Right renal cortex interstitium (tissue), 3 donors: ENCODE results near the gene NAB1. TPM values are rescaled to one million over a fixed set of nuclear protein-coding genes. Genes with fewer than 3 reads are reported as not detected.
A peak's percentile ranks its signal among the peaks of the same experiment; 100 is the strongest.

Experiments used
- DNase-seq, 3 donors: peaks; one replicate each; pipeline ENCODE4 v3.0.0-alpha.2; 2013; ENCODE audit warnings: low read depth in 3 of 3, low spot score in 2 of 3
- polyA plus RNA-seq, 3 donors: library from polyadenylated mRNA; unstranded; fragments of 120-200 nt; gene quantifications; one replicate each; pipeline ENCODE4 v1.2.1, GENCODE V29; 2013; ENCODE audit not compliant: insufficient read length in 3 of 3

NAB1 gene
- polyA plus RNA-seq, 3 donors: 64.3 to 69.1 (median 68.0) TPM

GRCh38 chr2:190636361-190636760 lies 12.5 kb upstream of the NAB1 start:
- no peak for DNase-seq

DNA sequence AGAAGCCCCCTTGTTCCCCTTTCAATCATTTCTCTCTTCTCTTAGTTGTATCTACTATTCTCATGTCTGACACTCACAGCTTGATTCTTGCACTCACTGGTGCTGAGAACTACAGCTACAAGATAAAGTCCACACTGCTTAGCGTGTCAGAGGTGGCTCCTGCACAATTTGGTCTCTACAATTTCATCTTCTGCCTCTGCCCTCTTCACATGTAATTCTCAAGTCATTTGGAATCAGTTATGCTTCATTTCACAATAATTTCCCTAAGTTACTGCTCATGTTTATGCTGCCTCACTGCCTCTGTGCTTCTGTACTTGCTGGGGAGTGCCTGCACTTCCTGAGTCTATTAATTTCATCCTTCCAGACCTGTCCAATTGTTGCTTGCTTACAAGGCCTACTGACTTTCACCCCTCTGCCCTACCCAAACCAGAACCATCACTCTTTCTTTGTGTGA lies 11.6 kb upstream of the NAB1 start:
- DNase-seq: no peak

DNA sequence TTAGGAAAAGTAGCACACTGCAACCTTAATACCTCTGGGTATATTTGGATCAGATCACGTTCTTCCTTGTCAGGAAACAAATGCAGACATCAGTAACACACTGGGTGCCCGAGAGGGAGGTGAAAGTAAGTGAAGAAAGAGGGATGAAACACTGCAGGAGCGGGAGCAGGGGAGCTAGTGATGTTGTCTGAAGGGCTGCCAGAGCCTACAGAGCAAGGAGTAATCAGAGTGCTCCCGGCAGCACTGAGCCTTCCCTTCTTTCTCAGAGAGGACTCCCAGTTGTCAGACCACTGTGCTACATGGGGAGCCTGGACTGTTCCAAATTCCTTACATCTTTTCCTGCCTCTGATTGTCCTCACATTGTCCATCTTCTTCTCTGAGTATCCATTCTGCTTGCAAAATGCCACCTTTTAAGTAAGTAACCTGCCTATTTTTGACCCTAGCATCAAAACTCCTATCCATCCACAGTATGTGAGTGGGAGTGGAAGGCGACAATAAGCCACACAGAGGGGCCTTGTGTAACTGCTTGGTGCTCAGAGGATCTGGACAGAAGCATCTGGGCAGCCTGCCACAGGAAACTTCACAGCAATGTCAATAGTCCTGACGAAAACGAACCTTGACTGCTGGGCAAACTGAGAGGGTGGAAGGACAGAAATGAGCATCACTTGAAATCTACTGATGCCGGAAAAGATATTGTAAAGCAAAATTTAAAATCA lies 10.8 kb upstream of the NAB1 start:
- no peak for DNase-seq

- no peak for DNase-seq
Observed at GRCh38 chr2:190640117-190640516, 8.8 kb upstream of the NAB1 start.

DNA sequence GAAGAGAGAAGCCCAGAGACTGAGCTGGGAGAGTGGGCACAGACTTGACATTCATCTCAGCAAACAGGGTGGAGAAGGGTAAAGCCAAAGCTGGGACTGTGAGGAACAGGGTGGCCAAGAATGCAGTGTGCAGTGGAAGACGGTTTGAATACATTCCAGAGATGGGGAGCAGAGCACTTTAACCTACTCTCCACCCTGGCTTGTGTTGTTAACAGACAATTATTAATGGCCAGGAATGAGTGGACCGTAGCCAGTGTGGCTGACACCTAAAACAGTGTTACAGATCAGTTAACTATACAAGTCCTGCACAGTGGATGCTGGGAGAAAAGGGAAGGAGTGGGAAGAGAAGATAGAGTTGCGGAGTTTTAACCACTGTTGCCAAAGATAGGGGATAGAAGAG lies 7.4 kb upstream of the NAB1 start:
- no peak for DNase-seq

DNA sequence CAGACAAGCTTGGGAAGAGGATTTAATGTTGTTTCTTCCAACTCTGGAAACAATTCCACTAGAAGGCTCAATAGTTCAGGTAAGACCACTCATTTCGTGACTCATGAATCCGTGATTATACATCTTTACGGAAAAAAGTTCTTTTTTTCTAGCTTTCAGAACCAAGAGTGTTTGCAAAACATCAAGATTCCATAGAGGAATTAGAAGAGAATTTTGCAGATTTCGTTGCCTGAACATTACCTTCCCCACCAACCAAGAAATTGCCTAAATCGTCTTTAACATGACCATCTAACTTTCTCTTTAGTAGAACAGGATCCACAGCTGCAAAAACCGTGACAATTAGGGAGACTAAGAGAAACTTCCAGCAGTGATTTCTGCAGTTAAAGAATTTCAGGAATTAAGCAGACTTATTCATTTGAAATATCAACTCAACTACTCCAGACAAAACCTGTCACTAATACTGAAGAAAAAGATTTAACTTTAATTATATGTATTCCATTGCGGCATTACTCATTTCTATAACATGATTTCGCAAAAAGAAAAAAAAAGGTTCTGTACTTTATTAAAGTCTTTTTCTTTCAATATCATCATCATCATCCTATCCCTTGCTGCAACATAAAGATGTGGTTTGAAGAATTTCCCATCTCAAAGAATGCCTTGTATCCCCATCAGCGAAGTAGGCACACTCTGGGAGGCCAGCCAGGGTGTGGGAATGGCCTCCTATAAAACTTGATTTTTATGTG lies 1.9 kb upstream of the NAB1 start:
- no peak for DNase-seq

DNA sequence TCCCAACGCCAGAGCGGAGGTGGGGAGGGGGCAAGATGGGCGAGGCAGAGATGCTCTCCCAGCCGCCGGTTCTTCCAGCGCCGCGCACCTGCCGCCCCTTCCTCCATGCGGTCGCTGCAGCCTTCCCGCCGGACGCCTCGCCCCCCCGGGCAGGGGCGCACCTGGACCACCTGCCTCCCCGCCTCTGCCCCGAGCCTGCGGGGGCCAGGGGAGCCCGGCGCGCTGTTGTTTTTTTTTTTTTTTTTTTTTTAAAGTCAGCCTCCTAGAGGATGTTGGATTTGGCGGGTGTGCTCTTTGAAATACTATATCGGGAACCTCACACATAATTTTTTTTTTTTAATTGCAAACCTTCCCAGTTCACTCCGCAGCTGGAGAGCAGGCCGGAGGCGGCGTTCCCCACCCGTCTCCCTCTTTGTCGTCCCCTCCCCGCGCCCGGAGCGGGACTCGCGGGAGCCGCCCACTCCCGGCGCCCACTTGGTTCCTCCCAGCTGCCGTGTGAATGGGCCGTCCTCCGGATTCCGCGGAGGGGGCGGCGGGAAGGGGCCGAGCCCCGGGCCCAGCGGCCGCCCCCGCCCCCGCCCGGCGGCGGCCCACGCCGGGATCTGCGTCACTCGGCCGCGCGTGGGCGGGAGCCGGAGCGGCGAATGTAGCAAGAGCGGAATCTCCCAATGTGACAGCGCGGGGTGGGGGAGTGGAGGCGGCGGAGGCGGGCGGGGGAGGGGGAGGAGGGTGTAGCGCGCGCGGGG lies 421 bp upstream of the NAB1 start:
- peak in 2 of 3 donors; percentile 63 to 72 for DNase-seq

GRCh38 chr2:190649798-190650390 lies 1.0 kb downstream of the NAB1 start:
- peak in 1 of 3 donors; percentile 35 for DNase-seq

DNA sequence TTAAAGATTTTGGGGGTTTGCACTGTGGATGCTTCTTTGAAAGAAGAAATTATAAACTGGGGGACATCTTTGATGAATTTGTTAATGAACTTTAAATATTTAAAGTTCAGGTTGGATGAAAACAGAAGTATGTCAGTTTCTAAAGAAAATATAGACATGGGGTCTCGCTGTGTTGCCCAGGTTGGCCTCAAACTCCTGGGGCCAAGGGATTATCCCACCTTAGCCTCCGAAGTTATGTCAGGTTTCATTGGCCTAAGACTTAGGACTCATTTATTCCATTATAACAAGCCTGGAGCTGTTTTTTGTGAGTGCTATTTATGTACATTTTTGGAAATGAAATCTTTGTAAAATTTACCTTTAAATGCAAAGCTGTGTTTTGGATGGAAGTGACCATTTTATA lies 2.5 kb downstream of the NAB1 start:
- no peak for DNase-seq

- DNase-seq: no peak
Observed at GRCh38 chr2:190653231-190653630, 4.3 kb downstream of the NAB1 start.

DNA sequence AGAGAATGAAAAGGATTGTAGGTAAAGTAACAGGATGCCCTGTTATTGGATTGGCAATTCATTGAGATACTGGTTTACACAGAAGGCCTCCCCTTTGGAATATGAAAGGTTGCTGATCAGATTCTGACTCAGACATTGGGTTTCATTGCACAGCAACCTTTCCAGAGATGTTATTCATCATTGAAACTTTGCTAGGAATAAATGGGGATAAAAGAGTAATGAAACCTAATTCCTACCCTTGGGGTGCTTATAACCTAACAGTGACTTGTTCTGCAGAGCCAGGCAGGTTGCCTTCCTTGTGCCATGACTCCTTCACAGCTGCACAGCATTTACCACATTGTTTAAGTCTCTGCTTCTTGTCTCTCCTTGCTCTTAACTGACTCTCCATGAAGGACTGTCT lies 5.0 kb downstream of the NAB1 start:
- no peak for DNase-seq

DNA sequence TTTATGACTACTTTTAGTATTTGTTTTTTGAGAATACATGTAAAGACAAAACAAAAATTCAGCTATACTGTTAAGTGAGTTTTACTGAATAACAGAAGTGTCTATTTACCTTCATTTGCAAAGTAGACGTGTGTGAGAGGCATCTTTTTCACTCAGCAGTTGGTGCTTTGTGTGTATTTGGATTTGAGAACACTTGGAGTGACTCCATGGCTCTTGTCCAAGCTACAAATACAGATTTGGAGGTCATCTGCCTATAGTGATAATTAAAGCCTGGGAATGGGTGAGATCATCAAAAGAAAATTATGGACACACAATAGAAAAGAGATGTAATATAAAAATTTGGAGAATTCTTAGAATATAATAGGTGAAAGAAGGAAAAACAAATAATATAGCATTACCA lies 6.2 kb downstream of the NAB1 start:
- DNase-seq: no peak

- no peak for DNase-seq
Observed at GRCh38 chr2:190655570-190655969, 6.7 kb downstream of the NAB1 start.

- DNase-seq: no peak
Observed at GRCh38 chr2:190656301-190656700, 7.4 kb downstream of the NAB1 start.

- no peak for DNase-seq
Observed at GRCh38 chr2:190657474-190658255, 8.8 kb downstream of the NAB1 start.

- no peak for DNase-seq
Observed at GRCh38 chr2:190659553-190659952, 10.7 kb downstream of the NAB1 start.

DNA sequence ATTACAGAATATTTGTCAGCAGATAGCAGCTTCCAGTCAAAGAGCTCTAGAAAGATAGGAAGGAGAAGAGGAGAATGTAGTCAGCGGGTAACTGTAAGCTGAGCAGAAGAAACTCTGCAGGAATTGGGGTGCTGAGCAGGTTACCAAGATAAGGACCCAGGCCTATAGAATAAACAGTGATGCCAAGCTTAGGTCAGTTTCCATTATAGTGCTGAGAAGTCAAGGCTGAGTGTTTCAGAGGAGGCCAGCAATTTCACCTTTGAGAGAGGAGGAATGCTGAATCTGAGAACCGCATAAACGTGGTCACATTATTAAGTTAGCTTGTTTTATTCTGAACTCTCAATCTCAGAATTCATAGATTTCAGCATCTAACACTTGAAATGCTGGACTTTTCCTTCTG lies 13.9 kb downstream of the NAB1 start:
- DNase-seq: no peak

DNA sequence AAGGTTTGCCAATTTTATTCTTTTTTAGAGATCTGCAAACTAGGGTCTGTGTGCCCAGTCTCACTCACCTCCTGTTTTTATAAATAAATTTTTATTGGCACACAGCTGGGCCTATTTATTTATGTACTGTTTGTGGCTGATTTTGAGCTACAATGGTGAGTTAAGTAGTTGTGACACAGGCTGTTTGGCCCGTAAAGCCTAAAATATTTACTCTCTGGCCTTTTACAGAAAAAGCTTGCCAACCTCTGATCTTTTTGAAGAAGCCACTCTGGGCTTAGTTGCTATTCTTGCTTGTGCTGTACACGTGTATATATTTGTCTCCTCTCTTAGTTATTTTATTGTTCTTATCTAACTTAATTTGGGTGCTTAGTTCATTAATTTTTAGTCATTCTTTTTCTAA lies 14.5 kb downstream of the NAB1 start:
- DNase-seq: no peak

- no peak for DNase-seq
Observed at GRCh38 chr2:190663839-190664238, 15.0 kb downstream of the NAB1 start.

- no peak for DNase-seq
Observed at GRCh38 chr2:190664240-190664639, 15.4 kb downstream of the NAB1 start.
